Breast epithelium (tissue), 3 donors: Measurements from ENCODE around the gene KITLG.

Experiments
- POLR2A ChIP-seq: fragments of 450-650 bp; IDR thresholded peaks from one replicate; pipeline ENCODE4 v1.6.1; 2016; ENCODE audit warnings: antibody characterized with exemption, mild to moderate bottlenecking, moderate library complexity
- POLR2AphosphoS5 ChIP-seq, 3 donors: sonication (generic); formaldehyde crosslinking; IDR thresholded peaks; one replicate each; pipeline ENCODE4 v1.6.1; 2017; ENCODE audit warnings: antibody characterized with exemption in 3 of 3
- TF ChIP-seq, protein P1 (sequence below), 3 donors: fragments of 450-650 bp; IDR thresholded peaks; one replicate each; pipeline ENCODE4 v1.5.1; 2016 to 2017; ENCODE audit warnings: antibody characterized with exemption in 3 of 3, mild to moderate bottlenecking in 3 of 3, moderate library complexity in 3 of 3

DNA sequence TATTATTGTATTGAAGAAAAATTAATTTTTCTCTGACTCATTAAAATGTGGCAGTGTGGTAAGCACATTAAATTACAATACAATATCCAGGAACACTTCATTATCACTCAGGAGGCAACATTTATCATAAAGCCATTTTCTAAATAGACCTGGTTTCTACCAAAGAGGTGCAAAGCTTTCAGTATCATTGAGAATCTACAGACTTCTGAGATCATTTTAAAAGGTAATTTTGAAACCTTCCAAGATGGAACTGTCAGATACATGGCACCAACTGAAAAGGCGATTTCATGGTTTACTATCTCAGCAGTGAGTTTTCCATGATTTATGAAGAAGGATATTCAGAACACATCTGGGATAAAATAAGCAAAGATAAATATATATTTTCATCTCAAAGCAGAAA lies 85.8 kb downstream of the KITLG start:
- TF ChIP-seq, protein P1, sequence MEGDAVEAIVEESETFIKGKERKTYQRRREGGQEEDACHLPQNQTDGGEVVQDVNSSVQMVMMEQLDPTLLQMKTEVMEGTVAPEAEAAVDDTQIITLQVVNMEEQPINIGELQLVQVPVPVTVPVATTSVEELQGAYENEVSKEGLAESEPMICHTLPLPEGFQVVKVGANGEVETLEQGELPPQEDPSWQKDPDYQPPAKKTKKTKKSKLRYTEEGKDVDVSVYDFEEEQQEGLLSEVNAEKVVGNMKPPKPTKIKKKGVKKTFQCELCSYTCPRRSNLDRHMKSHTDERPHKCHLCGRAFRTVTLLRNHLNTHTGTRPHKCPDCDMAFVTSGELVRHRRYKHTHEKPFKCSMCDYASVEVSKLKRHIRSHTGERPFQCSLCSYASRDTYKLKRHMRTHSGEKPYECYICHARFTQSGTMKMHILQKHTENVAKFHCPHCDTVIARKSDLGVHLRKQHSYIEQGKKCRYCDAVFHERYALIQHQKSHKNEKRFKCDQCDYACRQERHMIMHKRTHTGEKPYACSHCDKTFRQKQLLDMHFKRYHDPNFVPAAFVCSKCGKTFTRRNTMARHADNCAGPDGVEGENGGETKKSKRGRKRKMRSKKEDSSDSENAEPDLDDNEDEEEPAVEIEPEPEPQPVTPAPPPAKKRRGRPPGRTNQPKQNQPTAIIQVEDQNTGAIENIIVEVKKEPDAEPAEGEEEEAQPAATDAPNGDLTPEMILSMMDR (IDR thresholded peaks at IDR 0.05): no peak
- TF ChIP-seq POLR2A (no peak), POLR2AphosphoS5 (IDR thresholded peaks at IDR 0.05) (no peak)
